Epidermal melanocyte (primary cell): ENCODE results near the gene CYTH1.

Experiments
- DNase-seq: peaks from one replicate; pipeline ENCODE4 v3.0.0; 2011; ENCODE audit warnings: low spot score; ENCODE audit not compliant: insufficient read length

Gene CYTH1

DNA sequence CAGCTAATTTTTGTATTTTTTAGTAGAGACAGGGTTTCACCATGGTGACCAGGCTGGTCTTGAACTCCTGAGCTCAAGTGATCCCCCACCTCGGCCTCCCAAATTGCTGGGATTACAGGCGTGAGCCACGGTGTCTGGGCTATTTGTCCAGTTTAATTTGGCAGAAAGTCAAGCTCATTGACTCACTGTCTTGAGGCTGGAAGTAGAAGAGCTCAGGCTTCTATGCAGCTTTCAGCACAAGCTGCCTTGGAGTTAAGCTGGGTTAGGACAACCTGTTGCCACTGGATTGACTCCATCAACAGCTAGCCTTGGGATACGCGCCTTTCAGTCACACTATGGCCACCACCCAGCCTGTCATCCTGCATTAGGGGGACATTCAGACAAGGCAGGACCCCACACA lies 128.7 kb downstream of the CYTH1 start:
- no peak for DNase-seq

DNA sequence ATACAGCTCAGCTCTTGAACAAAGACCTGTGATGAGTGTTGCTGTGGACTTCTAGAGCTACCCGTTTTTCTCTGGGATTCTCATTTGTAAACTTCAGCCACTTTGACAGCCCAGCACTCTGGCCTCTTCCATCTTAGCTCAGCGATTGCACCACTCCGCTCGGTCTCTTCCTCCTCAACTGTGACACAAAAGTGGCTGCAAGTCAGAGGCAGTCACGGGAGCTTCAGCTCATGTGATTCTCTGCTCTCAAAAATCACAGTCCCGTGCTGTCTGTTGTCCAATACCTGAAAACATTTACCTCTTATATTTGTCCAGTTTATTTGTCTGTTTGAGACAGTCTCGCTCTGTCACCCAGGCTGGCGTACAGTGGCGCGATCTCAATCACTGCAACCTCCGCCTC lies 129.2 kb downstream of the CYTH1 start:
- DNase-seq = no peak

DNA sequence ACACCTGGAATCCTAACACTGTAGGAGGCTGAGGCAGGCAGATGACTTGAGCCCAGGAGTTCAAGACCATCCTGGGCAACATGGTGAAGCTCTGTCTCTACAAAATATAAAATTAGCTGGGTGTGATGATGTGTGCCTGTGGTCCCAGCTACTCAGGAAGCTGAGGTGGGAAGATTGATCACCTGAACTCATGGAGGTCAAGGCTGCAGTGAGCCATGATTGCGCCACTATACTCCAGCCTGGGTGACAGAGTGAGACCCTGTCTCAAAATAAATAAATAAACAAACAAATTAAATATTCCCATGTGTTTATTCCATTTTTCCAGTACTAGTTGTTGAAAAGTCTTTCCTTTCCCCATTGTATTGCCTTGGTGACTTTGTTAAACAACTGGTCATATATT lies 130.0 kb downstream of the CYTH1 start:
- no peak for DNase-seq

DNA sequence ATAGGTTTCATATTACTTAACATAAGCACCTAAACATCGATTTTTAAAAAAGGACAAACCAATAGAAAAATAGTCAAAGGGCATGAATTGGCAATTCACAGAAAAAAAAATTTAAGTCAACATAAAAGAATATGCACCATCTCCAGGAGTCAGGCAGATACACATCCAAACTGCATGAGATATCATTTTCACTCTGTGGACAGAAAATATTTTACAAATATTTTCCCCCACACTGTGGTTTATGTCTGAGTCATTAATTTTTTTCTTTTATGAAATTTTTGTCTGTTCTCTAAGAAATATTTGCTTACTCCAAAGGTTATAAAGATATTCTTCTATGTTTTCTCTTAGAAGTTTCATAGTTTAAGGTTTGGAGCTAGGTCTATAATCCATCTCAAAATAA lies 130.5 kb downstream of the CYTH1 start:
- DNase-seq = no peak

DNA sequence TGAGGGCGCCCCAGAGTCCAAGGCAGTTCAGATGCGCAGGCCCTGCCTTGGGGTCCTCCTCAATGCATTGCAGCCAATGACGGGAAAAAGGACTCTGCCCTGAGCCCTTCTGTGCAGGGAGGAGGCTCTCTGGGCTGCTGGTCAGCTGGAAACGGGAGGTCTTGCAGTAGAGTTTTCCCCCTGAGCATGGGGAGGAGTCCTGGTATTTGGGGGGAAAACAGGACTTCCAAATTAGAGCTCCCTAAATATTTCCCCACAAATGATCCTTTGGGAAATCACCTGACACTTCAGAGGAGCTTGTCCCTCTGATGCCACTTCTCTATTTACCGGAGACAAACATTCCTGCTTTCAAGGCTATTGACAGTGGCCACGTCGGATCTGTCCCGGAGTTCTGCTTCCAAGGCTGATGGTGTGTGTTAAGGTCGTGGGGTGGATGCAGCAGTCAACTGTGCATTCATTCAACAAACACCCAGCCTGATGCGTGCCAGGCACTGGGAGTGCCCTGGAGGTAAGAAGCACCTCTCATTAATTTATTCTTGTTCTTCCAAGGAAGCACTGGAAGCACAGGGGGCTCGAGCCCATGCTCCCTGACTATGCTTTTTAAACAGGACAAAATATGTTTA lies 131.9 kb downstream of the CYTH1 start:
- no peak for DNase-seq

DNA sequence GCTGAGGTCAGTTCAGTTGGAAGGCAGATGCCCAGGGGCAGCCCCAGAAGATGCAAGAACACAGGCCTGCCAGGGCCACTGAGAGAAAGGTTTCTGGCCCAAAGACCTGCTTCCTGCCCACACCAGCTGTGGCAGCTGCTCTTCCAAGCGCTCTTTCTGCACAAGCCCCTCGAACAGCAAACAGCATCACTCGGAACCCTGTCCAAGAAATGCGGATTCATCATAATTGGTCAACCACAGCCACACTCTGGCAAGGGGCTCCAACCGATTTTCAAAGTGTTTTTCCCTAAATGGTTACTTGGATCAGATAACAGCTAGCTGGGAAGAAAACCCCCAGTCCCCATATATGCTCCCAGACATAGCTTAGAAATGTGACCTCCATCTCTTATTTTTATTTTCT lies 133.8 kb downstream of the CYTH1 start:
- no peak for DNase-seq

DNA sequence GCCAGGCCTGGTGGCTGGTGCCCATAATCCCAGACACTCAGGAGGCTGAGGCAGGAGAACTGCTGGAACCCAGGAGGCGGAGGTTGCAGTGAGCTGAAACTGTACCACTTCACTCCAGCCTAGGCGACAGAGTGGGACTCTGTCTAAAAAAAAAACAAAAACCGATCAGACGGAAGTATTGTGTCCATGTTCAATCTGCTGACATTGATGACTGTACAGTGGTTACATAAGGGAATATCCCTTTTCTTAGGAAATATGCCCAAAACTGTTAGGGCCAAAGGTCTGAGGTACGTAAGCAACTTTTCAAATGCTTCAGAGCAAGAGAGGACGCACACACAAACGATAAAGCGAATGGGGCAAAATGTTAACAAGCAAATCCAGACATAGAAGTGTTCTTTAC lies 135.0 kb downstream of the CYTH1 start:
- no peak for DNase-seq

DNA sequence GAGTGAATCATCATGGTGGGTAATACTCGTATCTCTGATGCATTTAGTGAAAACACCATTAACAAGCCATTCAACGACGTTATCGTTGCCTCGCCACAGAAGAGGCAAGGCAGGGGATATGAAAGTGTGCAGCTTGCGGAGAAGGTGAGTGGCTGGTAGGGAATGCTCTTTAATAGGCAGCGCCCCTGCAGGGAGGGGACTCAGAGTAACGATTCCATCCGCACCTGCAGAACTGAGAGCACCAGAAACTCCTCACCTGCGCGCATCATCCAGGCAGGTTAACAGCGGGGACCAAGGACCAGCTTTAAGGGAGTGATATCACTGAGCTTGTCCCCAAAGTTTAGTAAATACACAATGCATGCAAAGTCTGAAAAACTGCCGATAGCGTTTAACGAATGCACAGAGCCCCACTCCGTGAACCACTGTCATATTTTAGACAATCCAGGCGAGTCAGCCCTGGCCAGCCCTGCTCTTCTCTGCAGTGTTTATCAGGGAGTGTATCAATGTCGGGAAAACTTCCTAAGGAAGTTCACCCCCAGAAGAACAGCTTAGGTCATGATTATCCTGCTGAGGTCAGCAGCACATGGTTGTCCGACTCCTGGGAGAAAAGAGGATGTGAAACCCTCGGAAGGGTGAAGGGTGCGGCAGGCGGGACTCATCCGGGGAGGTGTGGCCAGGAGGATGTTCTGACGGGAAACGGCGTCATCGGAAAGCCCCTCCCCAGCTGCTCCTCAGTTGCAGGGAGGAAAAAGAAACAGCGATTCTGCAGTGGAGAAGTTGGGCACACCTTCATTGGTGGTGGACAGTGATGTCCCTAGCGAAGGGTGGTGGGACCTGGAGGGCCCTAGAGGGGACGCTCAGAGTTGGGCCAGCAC lies 136.4 kb downstream of the CYTH1 start:
- no peak for DNase-seq

DNA sequence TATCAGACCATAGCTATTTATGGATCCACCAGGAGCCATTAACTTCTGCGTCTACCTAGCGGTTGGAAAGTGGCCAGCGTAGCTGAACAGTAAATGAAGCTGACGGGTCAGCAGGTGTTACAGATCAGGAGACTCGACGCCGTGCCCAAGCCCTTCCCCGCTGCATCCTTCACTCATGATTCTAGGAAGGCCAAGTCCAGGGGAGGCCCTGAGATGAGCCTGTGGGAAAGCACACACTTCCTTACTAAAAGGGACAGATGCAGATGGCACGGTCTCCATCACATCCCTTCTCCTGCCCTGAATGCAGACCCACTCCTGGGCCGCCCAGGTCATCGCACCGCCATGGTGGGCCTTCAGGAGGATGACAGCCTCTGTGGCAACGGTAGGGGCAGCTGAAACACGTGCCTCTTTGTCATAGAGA lies 137.1 kb downstream of the CYTH1 start:
- DNase-seq = no peak

DNA sequence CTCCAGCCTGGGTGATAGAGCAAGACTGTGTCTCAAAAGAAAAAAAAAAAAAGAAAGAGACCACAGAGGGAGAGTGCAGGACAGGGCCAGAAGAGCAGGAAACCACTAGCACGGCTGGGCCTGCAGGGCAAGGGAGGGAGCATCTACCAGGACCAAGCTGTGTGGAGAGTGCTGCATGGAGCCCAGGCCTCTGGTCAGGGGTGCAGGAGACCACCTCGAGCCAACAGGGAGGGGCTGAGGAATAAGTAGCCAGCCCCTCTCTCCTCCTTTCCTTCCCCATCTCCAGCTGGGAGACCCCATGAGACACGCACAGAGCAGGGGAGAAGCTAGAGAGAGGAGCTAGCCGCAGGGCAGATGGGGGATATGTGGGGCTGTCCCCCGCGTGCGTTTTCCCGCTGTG lies 137.8 kb downstream of the CYTH1 start:
- no peak for DNase-seq

DNA sequence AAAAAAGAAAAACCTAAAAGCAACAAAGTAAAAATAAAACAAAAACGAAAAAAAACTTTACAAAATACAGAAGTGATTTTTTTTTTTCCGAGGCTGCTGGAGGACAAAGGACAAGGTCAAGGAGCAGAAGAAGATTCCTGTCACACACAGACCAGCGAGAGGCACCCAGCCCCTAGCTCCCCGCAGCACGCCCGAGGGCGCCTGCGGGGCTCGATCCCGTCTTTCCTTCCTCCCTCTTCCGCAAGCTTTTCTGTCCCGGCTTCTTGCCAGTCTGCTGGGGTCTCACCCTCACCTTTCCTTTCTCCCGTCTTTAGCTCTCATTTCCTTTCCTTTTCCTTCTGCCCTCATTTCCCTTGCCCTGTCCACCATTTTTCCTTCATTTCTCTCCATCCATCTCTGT lies 138.7 kb downstream of the CYTH1 start:
- DNase-seq = no peak

DNA sequence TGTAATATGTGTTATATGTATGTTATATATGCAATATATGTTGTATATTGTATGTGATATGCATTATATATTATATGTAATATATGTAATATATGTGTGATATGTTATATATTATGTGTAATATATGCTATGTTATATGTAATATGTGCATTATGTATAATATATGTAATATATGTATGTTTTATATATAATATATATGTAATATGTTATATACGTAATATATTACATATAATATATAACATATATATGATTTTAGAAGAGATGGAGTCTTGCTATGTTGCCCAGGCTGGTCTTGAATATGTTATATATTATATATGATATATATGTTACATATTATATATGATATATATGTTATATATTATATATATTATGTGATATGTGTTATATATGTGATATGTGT lies 139.4 kb downstream of the CYTH1 start:
- no peak for DNase-seq

DNA sequence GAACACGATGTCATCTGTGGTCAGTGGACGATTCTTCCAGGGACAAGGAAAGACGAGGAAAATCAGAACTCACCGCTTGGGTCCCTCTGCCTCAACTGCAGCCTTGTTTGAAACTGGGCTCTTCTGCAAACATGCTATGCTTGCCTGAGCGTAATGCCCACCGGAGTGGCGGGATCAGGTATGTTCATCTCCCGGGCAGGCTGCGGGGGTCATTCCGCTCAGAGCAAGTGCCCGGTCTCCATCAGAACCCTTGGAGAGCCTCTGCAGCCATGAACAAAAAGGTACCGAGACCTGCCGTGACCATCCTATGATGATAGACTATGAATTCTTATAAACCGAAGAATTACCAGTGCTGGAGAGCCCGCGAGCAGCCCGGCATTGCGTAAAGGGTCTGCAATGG lies 140.4 kb downstream of the CYTH1 start:
- DNase-seq = no peak

DNA sequence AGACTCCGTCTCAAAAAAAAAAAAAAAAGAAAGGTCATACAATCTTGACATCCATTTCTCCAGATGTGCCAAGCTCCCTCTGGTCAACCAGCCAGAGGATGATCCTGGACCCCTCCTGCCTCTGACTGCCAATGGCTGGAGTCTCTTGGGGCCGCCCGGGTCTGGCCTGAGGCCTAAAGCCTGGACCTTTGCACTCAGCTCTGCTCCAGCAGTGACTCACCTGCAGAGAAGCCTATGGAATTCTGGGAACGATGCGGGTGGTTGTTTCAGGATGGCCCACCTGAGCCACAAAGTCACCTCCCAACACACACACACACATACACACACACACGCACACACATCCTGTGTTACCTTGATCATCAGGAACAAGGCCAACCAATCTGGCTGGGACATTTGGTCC lies 140.8 kb downstream of the CYTH1 start:
- no peak for DNase-seq

DNA sequence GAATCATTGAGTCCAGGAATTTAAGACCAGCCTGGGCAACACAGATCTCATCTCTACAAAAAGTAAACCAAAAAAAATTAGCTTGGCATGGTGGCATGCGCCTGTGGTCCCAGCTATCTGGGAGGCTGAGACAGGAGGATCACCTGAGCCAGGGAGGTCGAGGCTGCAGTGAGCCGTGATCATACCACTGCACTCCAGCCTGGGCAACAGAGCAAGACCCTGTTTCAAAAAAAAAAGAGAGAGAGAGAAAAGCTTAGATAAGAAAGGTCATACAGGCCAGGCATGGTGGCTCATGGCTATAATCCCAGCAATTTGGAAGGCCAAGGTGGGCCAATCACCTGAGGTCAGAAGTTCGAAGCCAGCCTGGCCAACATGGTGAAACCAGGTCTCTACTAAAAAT lies 141.4 kb downstream of the CYTH1 start:
- no peak for DNase-seq

DNA sequence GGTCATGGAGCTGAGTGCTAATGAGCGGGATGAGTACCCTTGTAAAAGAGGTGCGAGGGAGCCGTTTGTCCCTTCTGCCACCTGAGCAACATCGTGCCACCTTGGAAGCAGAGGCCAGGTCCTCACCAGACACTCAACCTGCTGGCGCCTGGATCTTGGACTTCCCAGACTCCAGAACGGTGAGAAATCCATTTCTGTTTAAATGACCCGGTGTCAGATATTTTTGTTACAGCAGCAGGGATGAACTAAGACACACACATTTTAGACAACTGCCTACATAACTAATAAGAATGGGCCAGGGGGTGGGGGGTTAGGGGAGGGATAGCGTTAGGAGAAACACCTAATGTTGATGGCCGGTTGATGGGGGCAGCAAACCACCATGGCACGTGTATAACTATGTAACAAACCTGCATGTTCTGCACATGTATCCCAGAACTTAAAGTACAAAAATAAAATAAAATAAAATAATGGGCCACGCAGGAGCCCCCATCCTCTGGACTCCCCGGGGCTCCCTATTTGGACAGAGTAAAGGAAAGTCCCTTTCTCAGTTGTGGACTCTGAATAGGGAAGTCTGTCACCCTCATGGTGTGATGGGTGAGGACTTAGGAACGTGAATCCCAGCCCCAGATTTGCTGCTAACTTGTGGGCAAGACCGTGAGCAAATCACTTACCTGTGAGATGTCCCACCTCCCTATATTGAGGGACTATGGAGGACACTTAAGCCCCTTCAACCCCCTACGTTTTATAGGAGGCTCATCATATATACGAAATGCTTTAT lies 144.2 kb downstream of the CYTH1 start:
- DNase-seq = no peak

DNA sequence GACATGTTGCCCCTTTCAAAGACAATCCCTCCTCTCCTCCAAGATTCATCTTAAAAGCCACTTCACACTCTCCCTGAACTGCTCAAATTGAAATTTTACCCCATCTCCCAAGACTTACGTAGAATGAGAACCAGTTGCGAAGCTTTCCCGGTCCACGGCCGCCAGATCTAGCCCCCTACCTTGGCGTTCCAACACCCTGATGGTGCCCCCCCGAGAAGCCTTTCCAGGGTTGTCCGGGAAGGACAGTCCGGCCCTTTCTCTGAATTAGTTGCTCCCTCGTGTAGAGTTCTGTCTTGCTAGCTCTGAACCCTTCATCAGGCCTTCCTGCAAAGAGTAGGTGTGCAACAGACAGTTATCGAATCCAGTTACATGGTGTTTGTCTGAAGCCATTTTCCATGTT lies 144.9 kb downstream of the CYTH1 start:
- no peak for DNase-seq

DNA sequence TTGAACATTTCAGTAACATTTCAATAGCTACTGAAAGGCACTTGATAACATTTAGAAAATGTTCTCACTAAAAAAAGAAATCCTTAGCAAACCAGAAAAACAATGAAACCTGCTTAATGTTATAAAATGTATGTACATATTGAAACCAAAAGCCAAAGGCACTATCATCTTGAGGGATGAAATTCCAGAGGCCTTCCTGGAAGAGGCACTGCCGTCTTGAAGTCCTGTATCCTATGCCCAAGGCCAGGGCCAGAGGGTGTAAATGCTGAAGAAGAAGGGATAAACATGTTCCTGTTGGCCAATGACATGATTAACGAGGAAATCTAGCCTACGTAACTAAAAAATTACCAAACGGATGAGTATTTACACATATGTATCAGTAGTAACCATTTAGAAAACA lies 147.9 kb downstream of the CYTH1 start:
- no peak for DNase-seq

DNA sequence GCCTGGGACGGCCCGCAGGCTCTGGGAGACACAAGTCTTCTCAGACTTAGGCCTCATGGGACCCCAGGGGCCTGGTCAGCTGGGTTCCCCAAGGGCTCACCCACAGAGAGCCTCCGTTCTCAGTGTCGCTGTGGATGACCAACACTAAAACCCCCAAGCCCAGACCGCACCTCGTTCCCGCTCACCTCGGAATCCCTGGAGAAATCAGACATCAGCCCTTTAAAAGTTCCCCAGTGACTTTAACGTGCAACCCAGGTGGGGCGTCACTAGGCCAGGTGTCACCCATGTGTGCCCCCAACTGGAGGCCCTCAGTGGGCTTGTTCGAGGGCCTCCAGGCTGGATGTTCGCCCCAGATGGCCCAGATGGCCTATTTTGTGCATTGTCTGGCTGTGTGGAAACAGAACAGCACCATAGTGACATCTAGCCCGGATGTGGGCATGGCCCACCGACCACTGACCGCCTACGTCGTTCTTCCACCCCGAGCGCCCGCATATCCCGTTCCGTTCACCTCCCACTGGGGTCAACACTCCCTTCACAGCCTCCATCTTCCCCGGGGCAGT lies 152.6 kb downstream of the CYTH1 start:
- DNase-seq = no peak

DNA sequence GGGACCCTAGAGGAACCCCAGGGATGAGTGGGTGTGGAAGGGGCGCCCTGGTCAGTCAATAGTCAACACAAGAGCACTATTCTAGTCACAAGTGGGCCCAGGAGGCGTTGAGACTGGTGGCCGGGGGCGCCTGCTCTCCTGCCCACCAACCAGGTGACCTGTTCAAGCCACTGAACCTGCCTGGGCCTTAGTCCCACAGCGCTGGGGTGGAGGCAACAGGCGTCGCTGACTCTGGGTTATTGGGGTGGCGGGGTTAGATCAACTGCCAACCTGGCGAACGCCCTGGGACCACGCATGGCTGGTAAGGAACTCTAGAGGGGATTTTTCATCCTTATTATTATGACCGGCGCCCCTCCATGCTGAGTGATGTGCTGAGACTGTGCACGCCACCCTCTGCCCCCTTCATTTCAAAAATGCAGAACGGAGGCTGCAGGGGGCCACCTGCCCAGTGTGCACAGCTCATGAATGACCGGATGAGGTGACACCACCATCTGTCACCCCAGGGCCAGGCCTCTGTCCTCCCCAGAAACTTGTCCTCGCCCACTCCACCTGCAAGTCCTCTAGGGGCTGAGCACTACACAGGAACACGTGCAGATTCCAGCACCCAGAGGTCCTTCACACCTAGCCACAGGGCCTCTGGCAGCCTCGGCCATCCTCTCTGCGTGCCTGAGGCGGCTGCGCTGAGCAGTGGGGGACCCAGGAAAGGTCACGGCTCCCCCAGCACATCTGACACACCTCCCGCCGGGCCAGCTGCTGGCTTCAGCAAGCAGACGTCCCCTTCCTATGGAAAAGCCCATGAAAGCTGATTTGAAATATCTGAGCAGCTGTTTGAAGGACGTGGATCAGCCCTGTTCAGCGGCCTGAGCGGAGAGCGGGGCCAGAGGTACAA lies 153.3 kb downstream of the CYTH1 start:
- no peak for DNase-seq
